ENCODE results near the gene LRMDA. TPM values are rescaled to one million over a fixed set of nuclear protein-coding genes. Genes with fewer than 3 reads are reported as not detected.

Gene LRMDA
- total and polyA plus RNA-seq, 2 of the 8 experiments (the other 6 are each of a cell fraction or from before 2014, with no cell fraction given) = 0.86 to 2.8 TPM

- H3K23ac ChIP-seq (ENCODE audit: insufficient read length) = no peak overlapping the region
- DNase-seq (ENCODE audit: low read depth in 1 of 2, low spot score in 2 of 2) (no peak), FAIRE-seq (no peak)
- H2BK5ac ChIP-seq (ENCODE audit: low read depth, low read length) = no peak overlapping the region
- no peak overlapping the region for H2AK5ac ChIP-seq (ENCODE audit: low read depth, low read length)
- no peak overlapping the region for H2BK20ac ChIP-seq (ENCODE audit: low read length)
- no peaks in the 10 kb centered on the region for H3K27me3 ChIP-seq (replicated peaks in 1 of 4; ENCODE audit: control insufficient read depth in 3 of 4, extremely low read depth in 1 of 4, insufficient read depth in 3 of 4, low read length in 3 of 4)
- H3K79me1 ChIP-seq (ENCODE audit: low read depth, low read length) = no peaks in the 10 kb centered on the region
- no peak overlapping the region for H3K4ac ChIP-seq (replicated peaks; ENCODE audit: insufficient read length, low read depth, low read length)
- no peak overlapping the region for H4K5ac ChIP-seq (ENCODE audit: insufficient read length, low read depth, low read length)
- no peak overlapping the region for H2AFZ ChIP-seq (ENCODE audit: low read length)
- no peak overlapping the region for H3K56ac ChIP-seq (replicated peaks; ENCODE audit: insufficient read length, low read depth, low read length)
- H3K9me3 ChIP-seq (ENCODE audit: insufficient read depth in 2 of 2, low read depth in 1 of 2, low read length in 1 of 2) = 0 out of 4 replicates have a peak, but pooled peaks cover 0 to 4% of the 10 kb centered on the region in 2 experiments
- H2BK120ac ChIP-seq (replicated peaks; ENCODE audit: low read depth, low read length) = no peak overlapping the region
- H2BK15ac ChIP-seq (ENCODE audit: low read length) = no peak overlapping the region
- peaks cover 0 to 5% (median 0%) of the 10 kb centered on the region in 4 experiments; a peak in 1 of 7 replicates for H3K4me1 ChIP-seq (replicated peaks in 1 of 4; ENCODE audit: control insufficient read depth in 3 of 4, insufficient read depth in 4 of 4, low read length in 3 of 4)
- no peak overlapping the region for H3K4me2 ChIP-seq (ENCODE audit: insufficient read depth in 1 of 2, low read depth in 2 of 2, low read length in 2 of 2)
- H4K91ac ChIP-seq (replicated peaks; ENCODE audit: insufficient read length, low read length) = no peak overlapping the region
- WGBS, 2 experiments (ENCODE audit: extremely low coverage in 1 of 2, insufficient coverage in 1 of 2, insufficient read length in 1 of 2, insufficient replicate concordance in 2 of 2, low coverage in 1 of 2, low lambda C conversion rate in 2 of 2, missing lambda C conversion rate in 1 of 2) = 94% methylated on average over 13 of the region's 13 CpGs; no CpG with 5 or more reads in 1 of the 2 experiments
- no peaks in the 10 kb centered on the region for H3K36me3 ChIP-seq (ENCODE audit: control insufficient read depth in 2 of 4, insufficient read depth in 4 of 4, low read length in 3 of 4)
- no peak overlapping the region for H4K8ac ChIP-seq (ENCODE audit: extremely low read depth, insufficient read depth, low read length)
- no peak overlapping the region for H2BK12ac ChIP-seq (ENCODE audit: low read depth, low read length)
- H3K79me2 ChIP-seq (ENCODE audit: control insufficient read depth in 1 of 2, insufficient read depth in 2 of 2, low read length in 2 of 2) = no peaks in the 10 kb centered on the region
- ChIA-PET POLR2A (ENCODE audit: partially characterized antibody) (no interaction called here), CTCF (ENCODE audit: partially characterized antibody) (interaction anchor here (0.6 to 2.1 kb wide), 5 partner anchors 16 to 1079 kb away, joined by 3 to 6 read pairs (median 4); no protein-coding TSS in a partner anchor)
- no peak overlapping the region for H3K4me3 ChIP-seq (ENCODE audit: extremely low read depth in 1 of 4, insufficient read depth in 2 of 4, low read depth in 3 of 4, low read length in 4 of 4)
- H4K20me1 ChIP-seq (replicated peaks in 1 of 2; ENCODE audit: control insufficient read depth in 1 of 2, insufficient read depth in 2 of 2, low read length in 2 of 2) = no peaks in the 10 kb centered on the region
- H3K18ac ChIP-seq (ENCODE audit: extremely low read depth, low read length) = no peak overlapping the region
- no peak overlapping the region for H3K14ac ChIP-seq (ENCODE audit: insufficient read length)
- H3K27ac ChIP-seq (ENCODE audit: low read depth, low read length) = no peak overlapping the region
- no peaks in the 10 kb centered on the region for H3K23me2 ChIP-seq (ENCODE audit: low read depth, low read length)
- no peak overlapping the region for H3K9ac ChIP-seq (replicated peaks in 1 of 4; ENCODE audit: extremely low read depth in 1 of 4, low read depth in 3 of 4, low read length in 3 of 4)
- TF ChIP-seq EGR1 (IDR thresholded peaks at IDR 0.05; ENCODE audit: borderline replicate concordance, low read depth, low read length) = no peak
- no peak for TF ChIP-seq KDM5A (IDR thresholded peaks at IDR 0.05; ENCODE audit: low read length)
- TF ChIP-seq BCL11A (IDR thresholded peaks at IDR 0.05; ENCODE audit: low read depth in 2 of 2, low read length in 2 of 2) = no peak
- TF ChIP-seq HDAC6 (IDR thresholded peaks at IDR 0.05; ENCODE audit: low read depth, low read length) = no peak
- TF ChIP-seq ZNF274 (IDR thresholded peaks at IDR 0.05; ENCODE audit: borderline replicate concordance, extremely low read depth, low read length) = no peak
- no peak for TF ChIP-seq GABPA (IDR thresholded peaks at IDR 0.05; ENCODE audit: borderline replicate concordance, insufficient read depth, low read length)
- no peak for TF ChIP-seq NANOG (IDR thresholded peaks at IDR 0.05; ENCODE audit: insufficient read depth, low read depth, low read length, poor library complexity, severe bottlenecking)
- no peak for TF ChIP-seq JUND (IDR thresholded peaks at IDR 0.05; ENCODE audit: low read length)
- no peak for TF ChIP-seq SRF (IDR thresholded peaks at IDR 0.05; ENCODE audit: low read depth, low read length)
- TF ChIP-seq CHD2 (IDR thresholded peaks at IDR 0.05; ENCODE audit: low read length) = no peak
- no peak for TF ChIP-seq CTBP2 (IDR thresholded peaks at IDR 0.05; ENCODE audit: borderline replicate concordance, insufficient read depth, insufficient read length, low read length)
- TF ChIP-seq JUN (IDR thresholded peaks at IDR 0.05; ENCODE audit: low read depth, low read length) = no peak
These were observed 850.9 kb downstream of the LRMDA start for GRCh38 chr10:76282061-76283025.
